ENCODE results near the gene CPLANE1. TPM values are rescaled to one million over a fixed set of nuclear protein-coding genes. Genes with fewer than 3 reads are reported as not detected.

CPLANE1 gene
- total and polyA plus RNA-seq, 9 of the 15 experiments (the other 6 are each of a cell fraction or from before 2014, with no cell fraction given), result under 0.01 to 0.27 (median 0.08) TPM; not detected in 2

DNA sequence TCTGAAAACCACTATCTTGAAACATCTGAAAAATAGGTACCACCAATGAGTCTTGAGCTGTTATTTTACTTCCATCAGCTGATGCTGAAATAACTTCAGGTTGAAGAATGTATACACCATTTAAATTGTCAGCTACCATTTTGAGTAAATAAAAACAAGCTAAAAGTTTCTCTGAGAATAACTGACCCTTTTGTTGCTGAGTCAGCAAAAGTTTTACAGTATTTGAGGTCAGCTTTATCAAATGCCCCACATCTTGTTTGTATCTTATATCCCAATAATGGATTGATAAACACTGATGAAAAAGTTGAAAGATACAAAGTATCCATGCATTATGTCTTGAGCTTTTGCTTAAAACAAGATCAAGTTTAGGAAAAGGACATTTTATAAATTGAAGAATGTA is 22.8 kb downstream of the CPLANE1 start:
- in situ Hi-C loops (cut with MboI), result no loop called here
- CTCF ChIA-PET (ENCODE audit: low intra/inter-chr PET ratio), result no interaction called here
- BruUV-seq (replicated peaks), result no TSS peak

More for the DNA sequence above, 22.8 kb downstream of the CPLANE1 start:
- no peak overlapping the region for H3K4me2 ChIP-seq (ENCODE audit: insufficient read depth, low read length)
- peaks cover 0 to under 1% of the 10 kb centered on the region in 2 experiments; a peak in 2 of 5 replicates for H3K27me3 ChIP-seq (ENCODE audit: control insufficient read depth in 2 of 2, insufficient read depth in 2 of 2, low read length in 2 of 2)
- no peak for DNase-seq (ENCODE audit: extremely low read depth in 1 of 4, low spot score in 3 of 4)
- TF ChIP-seq RBM25 (IDR thresholded peaks at IDR 0.05; ENCODE audit: low read depth, low read length, severe bottlenecking) (no peak), MAFF (IDR thresholded peaks at IDR 0.05; ENCODE audit: low read length) (peak; percentile 100), ZNF316 (IDR thresholded peaks at IDR 0.05) (peak; percentile 99), MAFK (IDR thresholded peaks at IDR 0.05; ENCODE audit: low read length) (peak; percentile 100), HMG20B (CRISPR knock-in tag; IDR thresholded peaks at IDR 0.05) (no peak), HOMEZ (CRISPR knock-in tag; IDR thresholded peaks at IDR 0.05) (no peak), C11orf30 (IDR thresholded peaks at IDR 0.05; ENCODE audit: low read depth) (peak; percentile 99), MAFG (tag; conservative IDR thresholded peaks at IDR 0.05) (peak; percentile 98)
- ATAC-seq, result no peak
- FAIRE-seq, result no peak
- no peaks in the 10 kb centered on the region for H4K20me1 ChIP-seq (replicated peaks; ENCODE audit: control insufficient read depth, insufficient read depth, low read length)
- H3K4me1 ChIP-seq (replicated peaks in 1 of 2; ENCODE audit: control insufficient read depth in 2 of 2, insufficient read depth in 2 of 2, low read length in 2 of 2), result no peaks in the 10 kb centered on the region
- no peak overlapping the region for H3K9ac ChIP-seq (ENCODE audit: insufficient read depth in 1 of 2, low read depth in 2 of 2, low read length in 2 of 2)
- intact Hi-C loops (cut with micrococcal nuclease), result no loop called here
- H3K79me2 ChIP-seq (ENCODE audit: control insufficient read depth, insufficient read depth, low read length), result no peaks in the 10 kb centered on the region
- no peak overlapping the region for H2AFZ ChIP-seq (ENCODE audit: low read depth, low read length)
- H3K9me3 ChIP-seq (replicated peaks; ENCODE audit: control insufficient read depth, insufficient read depth, low read depth, low read length), result no peaks in the 10 kb centered on the region
- no peaks in the 10 kb centered on the region for H3K9me1 ChIP-seq (ENCODE audit: control insufficient read depth, insufficient read depth, low read length)
- POLR2A ChIA-PET, result no interaction called here
- H3K27ac ChIP-seq (ENCODE audit: extremely low read depth, low read depth, low read length), result no peak overlapping the region
- H3K36me3 ChIP-seq (ENCODE audit: control insufficient read depth, insufficient read depth, low read length), result no peaks in the 10 kb centered on the region
- no peak overlapping the region for H3K4me3 ChIP-seq
